Brain microvascular endothelial cell (primary cell): ENCODE measurements around the gene HRH4.

Experiments used
- DNase-seq: peaks from one replicate; pipeline ENCODE4 v3.0.0-alpha.2; 2020
- H3K27ac ChIP-seq: fragments of 250-450 bp; sonication (Bioruptor Pico); 2 replicates; pipeline ENCODE4 v1.5.1; 2020; ENCODE audit warnings: mild to moderate bottlenecking, moderate library complexity
- H3K27me3 ChIP-seq: fragments of 250-450 bp; sonication (Bioruptor Pico); replicated peaks from 2 replicates; pipeline ENCODE4 v1.5.1; 2020; ENCODE audit warnings: mild to moderate bottlenecking
- H3K36me3 ChIP-seq: fragments of 250-450 bp; sonication (Bioruptor Pico); replicated peaks from 2 replicates; pipeline ENCODE4 v1.5.1; 2020; ENCODE audit warnings: mild to moderate bottlenecking
- H3K4me3 ChIP-seq: 2 replicates; pipeline ENCODE4 v1.5.1; 2011; ENCODE audit warnings: low read depth, mild to moderate bottlenecking, control low read depth, low read length, moderate library complexity
- in situ Hi-C: cut with HindIII; loops from 2 replicates; pipeline ENCODE4 v1.10.0; 2017; ENCODE audit warnings: low sequenced_read_pairs, low pct_ligation_motif_present
- TF ChIP-seq, protein P1 (sequence below): IDR thresholded peaks from 2 replicates; pipeline ENCODE4 v1.5.1; 2011; ENCODE audit warnings: low read depth, mild to moderate bottlenecking, moderate library complexity, low read length, control low read depth, inconsistent platforms; ENCODE audit errors: missing control alignments

The HRH4 gene

DNA sequence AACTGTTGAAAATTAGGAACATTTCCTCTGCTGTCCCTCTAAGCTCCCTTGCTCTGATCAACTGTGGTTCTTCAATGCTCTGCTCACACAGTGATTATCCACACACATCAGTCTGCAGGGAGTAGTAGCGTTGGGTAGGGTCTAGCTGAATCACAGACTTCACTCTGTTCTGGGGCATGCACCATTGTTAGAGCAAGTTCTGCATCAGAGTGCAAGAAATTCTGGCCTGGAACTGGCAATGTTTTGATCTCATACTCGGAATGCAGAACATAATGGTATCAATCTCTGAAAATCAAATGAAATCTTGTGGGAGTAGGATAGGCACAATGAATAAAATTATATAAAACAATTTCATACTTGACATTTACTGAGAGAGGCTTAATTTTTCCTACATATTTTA is 55.3 kb downstream of the HRH4 start:
- TF ChIP-seq, protein P1, sequence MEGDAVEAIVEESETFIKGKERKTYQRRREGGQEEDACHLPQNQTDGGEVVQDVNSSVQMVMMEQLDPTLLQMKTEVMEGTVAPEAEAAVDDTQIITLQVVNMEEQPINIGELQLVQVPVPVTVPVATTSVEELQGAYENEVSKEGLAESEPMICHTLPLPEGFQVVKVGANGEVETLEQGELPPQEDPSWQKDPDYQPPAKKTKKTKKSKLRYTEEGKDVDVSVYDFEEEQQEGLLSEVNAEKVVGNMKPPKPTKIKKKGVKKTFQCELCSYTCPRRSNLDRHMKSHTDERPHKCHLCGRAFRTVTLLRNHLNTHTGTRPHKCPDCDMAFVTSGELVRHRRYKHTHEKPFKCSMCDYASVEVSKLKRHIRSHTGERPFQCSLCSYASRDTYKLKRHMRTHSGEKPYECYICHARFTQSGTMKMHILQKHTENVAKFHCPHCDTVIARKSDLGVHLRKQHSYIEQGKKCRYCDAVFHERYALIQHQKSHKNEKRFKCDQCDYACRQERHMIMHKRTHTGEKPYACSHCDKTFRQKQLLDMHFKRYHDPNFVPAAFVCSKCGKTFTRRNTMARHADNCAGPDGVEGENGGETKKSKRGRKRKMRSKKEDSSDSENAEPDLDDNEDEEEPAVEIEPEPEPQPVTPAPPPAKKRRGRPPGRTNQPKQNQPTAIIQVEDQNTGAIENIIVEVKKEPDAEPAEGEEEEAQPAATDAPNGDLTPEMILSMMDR, result no peak
- Histone ChIP-seq H3K4me3 (no peak overlapping the region), H3K27ac (no peak overlapping the region), H3K36me3 (no peaks in the 10 kb centered on the region), H3K27me3 (no peaks in the 10 kb centered on the region)
- no peak for DNase-seq
- in situ Hi-C loops, result no loop called here

DNA sequence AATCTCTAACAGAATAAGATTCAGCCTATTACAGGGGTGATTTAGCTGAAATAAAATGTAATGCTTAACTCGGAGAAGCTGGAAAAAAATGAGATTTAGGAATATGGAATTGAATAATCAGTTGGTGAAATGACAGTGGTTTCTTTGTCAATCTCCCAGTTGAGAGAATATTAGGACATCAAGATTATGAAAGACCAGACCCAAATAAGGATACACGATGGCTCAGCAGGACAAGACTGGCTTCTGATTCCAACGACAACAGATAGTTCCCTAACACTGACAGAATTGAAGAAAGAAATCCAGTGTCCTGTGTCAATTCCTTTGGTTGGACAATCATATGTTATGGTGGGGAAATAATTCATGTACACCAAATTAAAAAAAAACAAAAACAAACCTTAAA is 55.8 kb downstream of the HRH4 start:
- Histone ChIP-seq H3K27me3 (no peaks in the 10 kb centered on the region), H3K27ac (no peak overlapping the region), H3K4me3 (no peak overlapping the region), H3K36me3 (no peaks in the 10 kb centered on the region)
- DNase-seq, result no peak
- TF ChIP-seq, protein P1, result no peak
- in situ Hi-C loops, result no loop called here

DNA sequence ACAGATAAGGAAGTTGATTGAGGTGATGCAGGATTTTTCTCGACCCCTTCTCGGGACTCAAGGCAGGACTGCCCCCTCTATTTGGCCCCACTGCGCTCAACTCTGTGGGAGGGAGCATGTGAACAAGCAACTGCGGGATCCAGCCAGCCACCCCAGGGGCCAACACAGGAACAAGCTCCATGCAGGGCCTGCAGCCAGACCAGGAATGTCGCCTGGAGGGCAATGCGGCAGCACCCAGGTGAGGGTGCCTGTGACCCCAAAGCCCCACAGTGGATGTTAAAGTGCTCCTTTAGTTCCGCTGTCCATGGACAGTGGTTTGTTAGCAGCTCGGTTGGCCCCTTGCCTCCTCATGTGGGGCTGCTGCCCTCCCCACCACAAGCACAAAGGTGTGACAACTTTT is 57.1 kb downstream of the HRH4 start:
- no peaks in the 10 kb centered on the region for H3K27me3 ChIP-seq
- TF ChIP-seq, protein P1, result no peak
- in situ Hi-C loops, result no loop called here
- no peaks in the 10 kb centered on the region for H3K36me3 ChIP-seq
- H3K4me3 ChIP-seq, result no peak overlapping the region
- no peak overlapping the region for H3K27ac ChIP-seq
- no peak for DNase-seq

DNA sequence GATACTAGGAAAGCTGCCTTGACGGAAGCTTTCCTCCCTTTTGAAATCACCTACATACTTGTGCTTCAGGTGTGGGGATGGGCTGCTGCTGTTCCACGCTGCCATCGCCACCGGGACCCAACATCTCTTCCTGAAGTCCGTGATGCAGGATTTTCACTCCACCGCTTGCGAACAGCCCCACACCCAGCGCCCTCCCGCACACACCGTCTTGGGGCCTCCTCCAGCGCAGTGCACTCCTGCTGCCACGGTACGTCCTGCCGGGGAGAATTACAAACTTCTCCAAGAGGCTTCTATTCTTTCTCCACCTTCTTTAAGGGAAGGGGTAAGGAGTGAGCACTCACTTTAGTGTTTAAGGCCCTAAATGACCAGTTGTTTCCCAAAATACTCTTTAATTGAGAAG is 58.2 kb downstream of the HRH4 start:
- H3K36me3 ChIP-seq, result no peaks in the 10 kb centered on the region
- no peak overlapping the region for H3K27ac ChIP-seq
- TF ChIP-seq, protein P1, result no peak
- H3K27me3 ChIP-seq, result no peaks in the 10 kb centered on the region
- in situ Hi-C loops, result no loop called here
- H3K4me3 ChIP-seq, result no peak overlapping the region
- no peak for DNase-seq
